Subcutaneous adipose tissue (tissue), 4 donors: ENCODE data around the gene BRF1. TPM values are rescaled to one million over a fixed set of nuclear protein-coding genes. Genes with fewer than 3 reads are reported as not detected.

ENCODE experiments used
- CTCF ChIP-seq: fragments of 450-650 bp; IDR thresholded peaks from one replicate; pipeline ENCODE4 v1.5.1; 2016; ENCODE audit warnings: low read depth, mild to moderate bottlenecking, control low read depth, antibody characterized with exemption, moderate library complexity
- total RNA-seq, 4 donors: library from RNA; depleted of rRNA; stranded (reverse); fragments of >200 nt; gene quantifications; one replicate each; pipeline ENCODE4 v1.1.0, GENCODE V29; 2016

BRF1 gene
- 10 to 100 TPM; 19.7 to 76.1 (median 22.5) TPM for total RNA-seq

GRCh38 chr14:105300542-105301102 lies at the start of gene BRF1:
Gene BRF1, minus strand, starts transcription at chr14:105301001. Its CDS starts 372 bp downstream, at chr14:105300629.
- TF ChIP-seq CTCF: no peak

- TF ChIP-seq CTCF: no peak
These were observed 49.2 kb upstream of the BRF1 start for GRCh38 chr14:105349992-105350391.

GRCh38 chr14:105348945-105349699 lies 48.3 kb upstream of the BRF1 start:
- no peak for TF ChIP-seq CTCF

- no peak for TF ChIP-seq CTCF
These were observed 47.6 kb upstream of the BRF1 start for GRCh38 chr14:105348169-105348944.

- no peak for TF ChIP-seq CTCF
These were observed 46.8 kb upstream of the BRF1 start for GRCh38 chr14:105347587-105347968.

GRCh38 chr14:105346876-105347586 lies 46.2 kb upstream of the BRF1 start:
- TF ChIP-seq CTCF: no peak

GRCh38 chr14:105346200-105346533 lies 45.4 kb upstream of the BRF1 start:
- no peak for TF ChIP-seq CTCF
